Measurements from ENCODE around the gene APOE. TPM values are rescaled to one million over a fixed set of nuclear protein-coding genes. Genes with fewer than 3 reads are reported as not detected.
"Not testable (repeated sequence)": the region's sequence is repeated elsewhere in the genome, so short reads cannot be mapped to it uniquely, and the experiment has no call there.

The APOE gene
- total and polyA plus RNA-seq, 12 donors, result 6.0 to 77.8 (median 23.9) TPM

DNA sequence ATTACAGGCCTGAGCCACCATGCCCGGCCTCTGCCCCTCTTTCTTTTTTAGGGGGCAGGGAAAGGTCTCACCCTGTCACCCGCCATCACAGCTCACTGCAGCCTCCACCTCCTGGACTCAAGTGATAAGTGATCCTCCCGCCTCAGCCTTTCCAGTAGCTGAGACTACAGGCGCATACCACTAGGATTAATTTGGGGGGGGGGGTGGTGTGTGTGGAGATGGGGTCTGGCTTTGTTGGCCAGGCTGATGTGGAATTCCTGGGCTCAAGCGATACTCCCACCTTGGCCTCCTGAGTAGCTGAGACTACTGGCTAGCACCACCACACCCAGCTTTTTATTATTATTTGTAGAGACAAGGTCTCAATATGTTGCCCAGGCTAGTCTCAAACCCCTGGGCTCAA, 4.2 kb downstream of the APOE start:
- peaks cover 0 to 47% (median 11%) of the 10 kb centered on the region in 9 donors for H3K4me1 ChIP-seq
- TF ChIP-seq, protein P1, sequence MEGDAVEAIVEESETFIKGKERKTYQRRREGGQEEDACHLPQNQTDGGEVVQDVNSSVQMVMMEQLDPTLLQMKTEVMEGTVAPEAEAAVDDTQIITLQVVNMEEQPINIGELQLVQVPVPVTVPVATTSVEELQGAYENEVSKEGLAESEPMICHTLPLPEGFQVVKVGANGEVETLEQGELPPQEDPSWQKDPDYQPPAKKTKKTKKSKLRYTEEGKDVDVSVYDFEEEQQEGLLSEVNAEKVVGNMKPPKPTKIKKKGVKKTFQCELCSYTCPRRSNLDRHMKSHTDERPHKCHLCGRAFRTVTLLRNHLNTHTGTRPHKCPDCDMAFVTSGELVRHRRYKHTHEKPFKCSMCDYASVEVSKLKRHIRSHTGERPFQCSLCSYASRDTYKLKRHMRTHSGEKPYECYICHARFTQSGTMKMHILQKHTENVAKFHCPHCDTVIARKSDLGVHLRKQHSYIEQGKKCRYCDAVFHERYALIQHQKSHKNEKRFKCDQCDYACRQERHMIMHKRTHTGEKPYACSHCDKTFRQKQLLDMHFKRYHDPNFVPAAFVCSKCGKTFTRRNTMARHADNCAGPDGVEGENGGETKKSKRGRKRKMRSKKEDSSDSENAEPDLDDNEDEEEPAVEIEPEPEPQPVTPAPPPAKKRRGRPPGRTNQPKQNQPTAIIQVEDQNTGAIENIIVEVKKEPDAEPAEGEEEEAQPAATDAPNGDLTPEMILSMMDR (IDR thresholded peaks at IDR 0.05), result no peak
- WGBS, 2 donors, result 81 to 83% methylated on average over 5 of the region's 5 CpGs
- H3K4me3 ChIP-seq, result no peak overlapping the region
- ATAC-seq (no peak), DNase-seq (no peak)
- H3K9me3 ChIP-seq, result no peaks in the 10 kb centered on the region
- peaks cover 0 to 39% (median 23%) of the 10 kb centered on the region in 7 donors for H3K27me3 ChIP-seq
- no peaks in the 10 kb centered on the region for H3K36me3 ChIP-seq
- H3K27ac ChIP-seq, result peak overlapping the region in 2 of 10 donors; percentile 44 to 55
- intact Hi-C loops (cut with DNase I), result loop anchor here in 4 of 10 donors (5.0 to 10.0 kb wide), 3 partner anchors 38 to 425 kb away; partner anchors contain the start of gene APOC2 (in 1 of the 4)

DNA sequence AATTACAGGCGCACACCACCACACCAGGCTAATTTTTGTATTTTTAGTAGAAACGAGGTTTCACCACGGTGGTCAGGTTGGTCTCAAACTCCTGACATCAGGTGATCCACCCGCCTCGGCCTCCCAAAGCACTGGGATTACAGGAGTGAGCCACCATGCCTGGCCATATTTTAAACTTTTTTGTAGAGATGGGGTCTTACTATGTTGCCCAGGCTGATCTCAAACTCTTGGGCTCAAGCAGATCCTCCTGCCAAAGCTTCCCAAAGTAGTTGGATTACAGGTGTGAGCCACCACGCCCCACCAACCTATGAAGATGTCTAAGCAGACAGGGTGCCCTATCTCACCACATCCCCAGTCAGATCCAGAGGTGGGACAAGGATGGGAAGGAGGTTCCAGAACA, 6.3 kb downstream of the APOE start:
- intact Hi-C loops (cut with DNase I), result not testable (repeated sequence)

DNA sequence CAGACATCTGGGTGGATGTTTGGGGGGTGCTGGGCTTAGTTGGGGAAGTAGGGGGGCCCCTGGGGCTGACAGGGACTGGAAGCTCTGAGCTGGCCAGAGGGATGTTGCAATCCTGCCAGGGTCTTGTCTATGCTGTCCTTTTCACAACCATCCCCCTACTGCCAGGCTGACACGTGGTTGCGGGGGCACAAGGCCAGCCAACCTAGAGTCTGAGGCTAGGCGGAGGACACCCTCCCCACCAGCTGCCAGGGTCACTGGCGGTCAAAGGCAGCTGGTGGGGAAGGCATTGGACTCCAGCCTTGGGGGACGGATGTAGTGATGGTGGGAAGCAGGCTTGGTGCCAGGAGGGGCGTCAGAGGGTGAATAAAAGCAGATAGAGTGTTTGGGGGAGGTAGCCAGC, 7.3 kb downstream of the APOE start:
- Histone ChIP-seq H3K9me3 (no peaks in the 10 kb centered on the region), H3K4me1 (peaks cover 0 to 38% (median 10%) of the 10 kb centered on the region in 9 donors), H3K27me3 (peaks cover 0 to 8% (median 0%) of the 10 kb centered on the region in 7 donors), H3K27ac (no peak overlapping the region), H3K36me3 (no peaks in the 10 kb centered on the region), H3K4me3 (no peak overlapping the region)
- intact Hi-C loops (cut with DNase I), result no loop called here
- WGBS, 2 donors, result 51 to 52% methylated on average over 6 of the region's 6 CpGs
- ATAC-seq (no peak), DNase-seq (no peak)
- TF ChIP-seq, protein P1 (IDR thresholded peaks at IDR 0.05), result no peak

More for the DNA sequence above, 6.3 kb downstream of the APOE start:
- H3K4me1 ChIP-seq, result peaks cover 0 to 38% (median 10%) of the 10 kb centered on the region in 9 donors
- not testable (repeated sequence) for H3K4me3 ChIP-seq, H3K36me3 ChIP-seq, ATAC-seq, DNase-seq, H3K9me3 ChIP-seq
- H3K27me3 ChIP-seq, result peaks cover 0 to 18% (median 8%) of the 10 kb centered on the region in 7 donors
- H3K27ac ChIP-seq, result peak overlapping the region in 1 of 10 donors; percentile 13
- 95% methylated on average over 6 of the region's 6 CpGs for WGBS, 2 donors

DNA sequence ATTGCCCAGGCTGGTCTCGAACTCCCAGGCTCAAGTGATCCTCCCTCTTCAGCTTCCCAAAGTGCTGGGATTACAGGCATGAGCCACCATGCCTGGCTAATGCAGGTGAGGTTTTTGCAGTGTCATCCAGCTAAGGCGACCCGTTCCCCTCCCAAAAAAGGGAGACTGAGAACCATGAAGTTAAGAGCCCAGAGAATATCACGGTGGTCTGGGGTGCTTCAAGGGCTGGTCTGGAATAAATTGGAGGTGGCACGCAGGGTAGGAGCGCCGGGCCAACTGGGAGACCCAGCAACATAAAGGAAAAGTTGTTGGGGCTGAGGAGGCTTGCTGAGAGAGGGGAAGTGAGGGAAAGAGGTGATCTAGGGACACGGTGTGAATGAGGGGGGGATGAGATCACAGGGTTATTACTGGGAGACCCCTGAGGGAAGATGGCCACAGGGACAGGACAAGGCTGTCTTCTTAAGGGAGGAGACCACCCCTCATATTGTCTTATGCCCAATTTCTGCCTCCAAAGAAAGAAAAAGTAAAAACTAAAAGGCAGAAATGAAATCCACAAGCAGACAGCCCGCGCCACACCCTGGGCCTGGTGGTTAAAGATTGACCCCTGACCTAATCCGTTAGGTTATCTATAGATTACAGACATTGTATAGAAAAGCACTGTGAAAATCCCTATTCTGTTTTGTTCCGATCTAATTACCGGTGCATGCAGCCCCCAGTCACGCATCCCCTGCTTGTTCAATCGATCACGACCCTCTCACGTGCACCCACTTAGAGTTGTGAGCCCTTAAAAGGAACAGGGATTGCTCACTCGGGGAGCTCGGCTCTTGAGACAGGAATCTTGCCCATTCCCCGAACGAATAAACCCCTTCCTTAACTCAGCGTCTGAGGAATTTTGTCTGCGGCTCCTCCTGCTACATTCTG, 8.2 kb downstream of the APOE start:
- 57 to 60% methylated on average over 23 of the region's 23 CpGs for WGBS, 2 donors
- H3K4me3 ChIP-seq, result peak overlapping the region in 1 of 10 donors; percentile 59

DNA sequence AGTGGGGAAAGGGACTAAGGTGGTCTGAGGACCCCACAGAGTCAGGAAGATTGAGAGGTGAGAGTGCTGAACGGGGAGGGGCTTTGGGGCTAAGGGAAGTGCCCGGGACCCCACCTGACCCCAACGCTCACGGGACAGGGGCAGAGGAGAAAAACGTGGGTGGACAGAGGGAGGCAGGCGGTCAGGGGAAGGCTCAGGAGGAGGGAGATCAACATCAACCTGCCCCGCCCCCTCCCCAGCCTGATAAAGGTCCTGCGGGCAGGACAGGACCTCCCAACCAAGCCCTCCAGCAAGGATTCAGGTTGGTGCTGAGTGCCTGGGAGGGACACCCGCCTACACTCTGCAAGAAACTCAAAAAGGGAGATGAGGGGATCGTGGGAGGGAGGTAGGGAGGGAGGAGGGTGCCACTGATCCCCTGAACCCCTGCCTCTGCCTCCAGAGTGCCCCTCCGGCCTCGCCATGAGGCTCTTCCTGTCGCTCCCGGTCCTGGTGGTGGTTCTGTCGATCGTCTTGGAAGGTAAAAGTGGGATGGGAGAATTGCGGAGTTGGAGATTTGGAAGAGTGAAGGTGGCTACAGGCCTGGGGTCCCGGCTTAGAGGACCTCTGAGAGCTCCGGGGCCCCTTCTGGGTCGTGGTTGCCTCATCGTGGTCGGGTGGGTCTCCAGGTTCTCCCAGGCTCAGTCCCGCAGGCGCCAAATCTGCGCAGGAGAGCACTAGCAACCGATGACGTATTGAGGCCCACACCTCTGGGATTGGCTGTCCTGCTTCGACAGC, 9.0 kb downstream of the APOE start, which contains the start of gene APOC1:
Gene APOC1 (plus strand): TSS at position 176 of the 774 bp plus-strand sequence. CDS start 284 bp downstream, at position 460.
- peak within 1 kb of the TSS in 4 of 10 donors; percentile 21 to 82 (median 38) for H3K27ac ChIP-seq
- intact Hi-C loops (cut with DNase I), result not testable (repeated sequence)

More for the DNA sequence above, 8.2 kb downstream of the APOE start:
- H3K36me3 ChIP-seq; H3K9me3 ChIP-seq; intact Hi-C loops (cut with DNase I); ATAC-seq; H3K27me3 ChIP-seq; DNase-seq: not testable (repeated sequence)
- peak overlapping the region in 1 of 10 donors; percentile 82 for H3K27ac ChIP-seq
- peaks cover 0 to 38% (median 10%) of the 10 kb centered on the region in 9 donors for H3K4me1 ChIP-seq

More for the DNA sequence above, 9.0 kb downstream of the APOE start, which contains the start of gene APOC1:
- not testable (repeated sequence) for H3K9me3 ChIP-seq, H3K36me3 ChIP-seq, H3K27me3 ChIP-seq
- peak within 1 kb of the TSS; percentile 19 to 65 (median 57) for H3K4me3 ChIP-seq
- WGBS, 2 donors, result 6 to 7% methylated on average over 25 to 27 of the region's 28 CpGs
- DNase-seq (peak; percentile 83 to 84), ATAC-seq (peak; percentile 88 to 95 (median 93))
- H3K4me1 ChIP-seq, result peaks cover 0 to 38% (median 10%) of the 10 kb centered on the region in 9 donors
